ENCODE measurements around the gene STPG1. TPM values are rescaled to one million over a fixed set of nuclear protein-coding genes. Genes with fewer than 3 reads are reported as not detected.
A peak's percentile ranks its signal among the peaks of the same experiment; 100 is the strongest.

Gene STPG1
- total RNA-seq, 1 donor from 2014 or later, result 14.7 TPM

- no peak for DNase-seq (ENCODE audit: low spot score)
Measured at GRCh38 chr1:24373044-24373443, 40.5 kb downstream of the STPG1 start.

GRCh38 chr1:24369801-24370200 lies 43.8 kb downstream of the STPG1 start:
- no peak for DNase-seq (ENCODE audit: low spot score)

GRCh38 chr1:24369199-24369598 lies 44.4 kb downstream of the STPG1 start:
- no peak for DNase-seq (ENCODE audit: low spot score)

DNA sequence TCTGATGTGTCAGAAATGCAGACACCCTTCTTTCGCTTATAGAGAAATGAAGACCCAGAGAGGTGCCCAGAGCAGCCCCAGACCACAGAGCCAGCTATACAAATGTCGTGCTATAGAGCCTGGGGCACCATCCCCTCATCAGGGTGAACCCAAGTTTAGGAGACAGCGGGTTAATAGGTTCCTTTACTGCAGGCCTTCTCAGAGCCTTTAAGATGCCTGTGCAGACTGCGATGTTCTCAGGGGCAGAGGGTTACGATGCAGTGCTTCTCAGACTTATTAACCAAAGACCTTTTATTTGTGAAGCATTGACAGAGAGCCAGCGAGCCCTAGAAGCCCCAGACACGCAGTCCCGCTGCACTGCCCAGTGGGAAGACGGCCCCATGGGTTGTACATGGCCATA lies 46.9 kb downstream of the STPG1 start:
- no peak for DNase-seq (ENCODE audit: low spot score)

GRCh38 chr1:24364975-24365678 lies 48.5 kb downstream of the STPG1 start:
- DNase-seq (ENCODE audit: low spot score), result peak; percentile 36

DNA sequence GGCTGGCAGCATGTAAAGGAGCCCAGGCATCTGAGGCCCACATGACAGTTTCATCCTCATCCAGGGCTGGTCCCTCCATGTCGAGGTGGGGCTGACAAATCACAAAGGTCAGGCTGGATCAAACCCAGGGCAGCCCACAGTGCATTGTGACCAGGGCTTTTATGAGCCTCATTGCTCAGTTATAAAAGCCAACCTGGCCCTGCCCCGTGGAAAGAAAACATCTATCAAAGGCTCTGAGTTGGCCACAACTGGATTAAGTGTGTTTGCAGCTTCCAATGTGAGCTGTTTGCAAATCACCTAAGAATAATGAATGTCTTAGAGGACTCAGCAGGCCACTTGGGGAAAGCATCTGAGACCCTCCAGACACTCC lies 49.0 kb downstream of the STPG1 start:
- no peak for DNase-seq (ENCODE audit: low spot score)

GRCh38 chr1:24363994-24364393 lies 49.6 kb downstream of the STPG1 start:
- DNase-seq (ENCODE audit: low spot score), result no peak

GRCh38 chr1:24362982-24363614 lies 50.5 kb downstream of the STPG1 start:
- peak; percentile 61 for DNase-seq (ENCODE audit: low spot score)

- DNase-seq (ENCODE audit: low spot score), result no peak
Measured at GRCh38 chr1:24362396-24362795, 51.2 kb downstream of the STPG1 start.

DNA sequence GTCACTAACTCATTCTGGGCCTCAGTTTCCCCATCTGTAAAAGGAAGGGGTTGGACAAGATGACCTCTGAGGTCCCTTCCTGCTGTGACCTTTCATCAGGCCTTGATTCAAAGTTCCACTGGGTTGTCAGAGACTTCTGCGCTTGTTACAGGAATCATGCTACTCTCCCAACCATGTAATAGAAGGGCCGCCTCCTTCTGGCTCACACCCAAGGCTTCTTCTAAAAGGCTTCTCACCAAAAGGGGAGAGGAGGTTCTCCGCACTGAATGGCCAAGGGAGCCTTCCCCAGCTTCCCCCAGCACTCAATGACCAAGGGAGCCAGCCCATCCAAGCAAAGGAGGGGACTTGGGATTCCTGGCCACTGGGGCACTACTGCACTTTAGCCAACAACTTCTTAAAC lies 51.8 kb downstream of the STPG1 start:
- no peak for DNase-seq (ENCODE audit: low spot score)

GRCh38 chr1:24360681-24361080 lies 52.9 kb downstream of the STPG1 start:
- DNase-seq (ENCODE audit: low spot score), result no peak

- no peak for DNase-seq (ENCODE audit: low spot score)
Measured at GRCh38 chr1:24357038-24357437, 56.5 kb downstream of the STPG1 start.

GRCh38 chr1:24355466-24355865 lies 58.1 kb downstream of the STPG1 start:
- no peak for DNase-seq (ENCODE audit: low spot score)

- no peak for DNase-seq (ENCODE audit: low spot score)
Measured at GRCh38 chr1:24353292-24353891, 60.2 kb downstream of the STPG1 start.

DNA sequence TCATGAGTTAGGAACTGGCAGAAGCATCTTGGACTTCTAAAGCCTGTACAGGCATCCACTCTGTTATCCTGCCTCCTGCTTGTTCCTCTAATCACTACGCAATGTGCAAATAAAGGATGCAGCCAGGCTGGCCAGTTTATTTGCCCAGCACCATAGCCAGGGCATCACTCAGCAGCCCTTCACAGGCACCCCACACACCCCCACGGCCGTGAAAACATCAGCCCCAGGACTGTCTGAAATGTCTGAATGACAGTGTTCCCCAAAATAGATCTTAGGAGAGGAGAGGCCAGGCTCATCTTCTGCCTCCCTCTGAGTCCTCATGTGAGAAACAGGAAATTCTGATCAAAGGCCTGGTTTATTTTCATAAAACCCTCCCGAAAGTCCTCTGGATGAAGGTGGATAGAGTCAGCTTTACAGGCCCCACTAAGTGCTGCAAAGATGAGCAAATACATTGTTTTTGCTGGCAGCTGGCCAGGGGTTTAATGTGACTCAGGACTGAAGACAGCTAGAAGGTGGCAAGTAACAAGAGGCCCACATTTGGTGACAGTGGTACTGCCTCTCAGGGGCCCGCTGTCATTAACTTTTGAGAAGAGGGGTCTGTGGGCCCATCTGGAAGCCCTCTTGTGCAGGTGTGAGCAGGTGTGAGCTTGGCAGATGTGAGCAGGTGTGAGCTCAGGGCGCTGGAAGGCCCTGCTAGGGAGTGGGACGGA lies 61.5 kb downstream of the STPG1 start:
- DNase-seq (ENCODE audit: low spot score), result peak; percentile 75

DNA sequence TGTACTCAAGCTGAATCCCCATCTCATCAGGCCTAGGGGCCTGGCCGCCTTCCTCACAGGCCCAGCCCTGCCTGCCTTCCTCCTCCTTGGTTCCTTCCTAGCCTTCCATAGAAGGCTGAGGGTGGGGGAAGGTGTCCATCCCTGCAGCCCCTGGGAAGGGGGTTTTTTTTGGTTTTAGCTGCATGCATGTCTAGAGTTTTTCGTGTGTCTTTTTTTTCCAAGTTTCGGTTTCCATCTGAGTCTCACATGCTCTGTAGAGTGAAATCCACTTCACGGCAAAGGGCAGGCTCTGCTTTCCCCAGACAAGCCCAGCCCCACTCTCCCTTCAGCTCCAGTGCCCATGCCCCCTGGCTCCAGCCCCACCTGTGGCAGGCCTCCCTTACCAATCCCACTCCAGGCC lies 62.3 kb downstream of the STPG1 start:
- no peak for DNase-seq (ENCODE audit: low spot score)

DNA sequence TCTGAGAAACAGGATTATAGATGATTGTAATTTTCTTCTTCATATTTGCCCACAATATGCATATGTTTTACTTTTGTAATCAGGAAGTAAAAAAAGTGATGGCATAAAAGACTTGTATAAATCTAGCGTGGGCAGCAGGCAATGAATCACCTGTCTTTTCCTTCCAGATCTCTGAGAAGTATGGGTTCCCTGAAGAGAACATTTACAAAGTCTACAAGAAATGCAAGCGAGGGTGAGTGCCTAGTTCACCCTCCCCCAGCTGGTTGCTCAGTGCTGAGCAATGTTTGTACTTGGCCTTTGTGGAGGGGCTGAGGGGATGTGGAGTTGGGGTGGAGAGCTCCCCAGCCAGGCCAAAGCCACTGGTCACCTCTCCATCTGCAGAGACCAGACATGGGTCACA lies 63.7 kb downstream of the STPG1 start:
- no peak for DNase-seq (ENCODE audit: low spot score)

DNA sequence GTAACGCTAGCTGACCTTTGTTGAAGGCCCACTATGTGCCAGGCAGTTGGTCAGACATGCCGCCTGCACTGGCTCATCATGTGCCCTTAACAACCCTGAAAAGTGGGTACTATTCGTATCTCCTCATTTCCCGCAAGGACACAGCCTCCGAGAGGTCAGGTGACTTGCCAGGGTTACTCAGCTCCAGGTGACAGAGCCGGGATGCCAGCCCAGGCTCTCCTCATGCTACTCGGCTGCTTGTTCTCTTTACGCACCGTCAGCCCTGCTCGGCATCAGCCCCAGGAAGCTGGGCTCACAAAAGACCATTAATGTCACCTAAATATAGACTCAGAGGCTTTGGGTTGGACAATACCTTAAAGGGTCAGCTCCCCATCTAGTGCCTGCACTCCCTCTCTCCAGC lies 65.4 kb downstream of the STPG1 start:
- no peak for DNase-seq (ENCODE audit: low spot score)

DNA sequence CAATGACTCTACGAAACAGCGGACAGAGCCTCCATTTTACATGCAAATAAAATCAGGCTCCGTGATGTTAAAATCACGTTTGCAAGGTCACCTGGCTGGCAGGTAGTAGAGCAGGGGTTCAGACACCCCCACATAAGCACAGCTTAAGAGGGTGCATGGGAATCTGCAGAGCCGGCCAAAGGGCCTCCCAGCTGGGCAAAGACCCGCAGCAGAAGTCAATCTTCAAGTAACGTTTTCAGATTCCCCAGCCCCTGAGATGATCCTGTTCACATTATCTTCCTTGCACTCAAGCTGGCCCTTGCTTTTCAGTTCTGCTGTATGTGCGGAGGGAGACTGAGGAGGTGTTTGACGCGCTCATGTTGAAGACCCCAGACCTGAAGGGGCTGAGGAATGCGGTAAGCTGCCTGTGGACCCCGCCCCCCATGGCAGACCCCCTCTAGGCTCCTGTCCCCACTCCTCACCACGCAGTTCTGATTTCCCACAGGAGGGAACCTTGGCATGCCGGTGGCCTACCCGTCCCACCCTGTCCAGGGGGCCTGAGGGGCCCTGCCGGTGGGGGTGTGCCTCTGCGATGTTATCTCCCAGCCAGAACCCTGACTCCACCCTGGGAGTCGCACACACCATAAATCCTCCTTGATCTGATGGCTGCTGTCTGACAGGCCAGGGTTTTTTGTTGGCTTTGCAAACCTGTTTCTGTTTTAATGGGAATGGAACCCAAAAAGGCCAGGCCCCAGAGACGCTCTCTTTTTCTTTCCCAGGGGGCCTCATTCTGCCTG lies 66.2 kb downstream of the STPG1 start:
- DNase-seq (ENCODE audit: low spot score), result peak; percentile 54

DNA sequence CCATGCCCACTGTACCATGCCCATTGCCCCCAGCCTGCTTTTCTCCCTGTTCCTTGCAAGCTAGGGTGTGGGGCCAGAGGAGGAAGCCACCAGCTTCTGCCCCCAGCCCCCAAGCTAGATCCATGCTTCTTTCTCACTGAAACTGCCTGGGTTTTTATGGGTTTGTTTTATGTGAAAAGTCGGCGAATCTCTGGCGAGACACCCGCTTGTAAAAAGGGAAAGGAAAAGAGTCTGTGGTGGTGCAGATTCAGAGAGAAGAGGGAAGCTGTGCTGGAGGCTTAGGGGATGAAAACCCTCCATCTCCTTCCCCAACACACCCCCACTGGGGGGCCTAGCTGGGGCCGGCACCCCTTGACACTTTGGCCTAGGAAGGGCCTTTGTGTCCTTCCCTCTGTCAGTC lies 68.2 kb downstream of the STPG1 start:
- peak; percentile 20 for DNase-seq (ENCODE audit: low spot score)

GRCh38 chr1:24344090-24344742 lies 69.4 kb downstream of the STPG1 start:
- DNase-seq (ENCODE audit: low spot score), result no peak
